HepG2 (cell line): ENCODE results near the gene XAB2. TPM values are rescaled to one million over a fixed set of nuclear protein-coding genes. Genes with fewer than 3 reads are reported as not detected.

Source experiments
- ATAC-seq: fragments of 200-7000 bp; cut with Tn5 transposase; 3 replicates; pipeline ENCODE4 v1.9.1; 2020; ENCODE audit warnings: mild to moderate bottlenecking, moderate library complexity
- BruUV-seq: library from RNA; stranded (reverse); fragments of 400-500 nt; replicated peaks from 2 replicates; lab custom pipeline; 2021; lab: Mats Ljungman, UMichigan
- CTCF ChIA-PET: fragments of 300-600 bp; formaldehyde crosslinking; extraction: SDS; loops from one replicate; lab custom pipeline; 2021; ENCODE audit warnings: low total read pairs, inconsistent platforms, low intra/inter-chr PET ratio; lab: Yijun Ruan, JAX
- POLR2A ChIA-PET: fragments of 350-600 bp; sonication (Branson Sonifier 250); formaldehyde crosslinking; loops from one replicate; lab custom pipeline; 2020; ENCODE audit warnings: antibody characterized with exemption, inconsistent platforms; lab: Yijun Ruan, JAX
- DNase-seq: peaks from one replicate; pipeline ENCODE4 v3.0.0-alpha.2; 2015; ENCODE audit warnings: low spot score
- FAIRE-seq: peaks from 3 replicates; lab custom pipeline; 2011; peaks lifted over from hg19 to GRCh38; lab: Jason Lieb, UNC
- H2AFZ ChIP-seq: one replicate; pipeline ENCODE4 v1.6.1; 2011; ENCODE audit warnings: low read length, inconsistent platforms
- H3K27ac ChIP-seq: fragments of 300-600 bp; 3 replicates; pipeline ENCODE4 v1.8.0; 2011; ENCODE audit warnings: mixed run types, mild to moderate bottlenecking, mixed read lengths, low read length, inconsistent platforms; ENCODE audit not compliant: insufficient read depth; ENCODE audit errors: extremely low read length
- H3K27me3 ChIP-seq, 2 experiments: fragments of 200-600 bp in 1 of 2; 2 replicates in 1 of 2; 3 replicates in 1 of 2; pipeline versions ENCODE4 v1.6.0 to v1.8.0; 2011; ENCODE audit warnings: low read length in 2 of 2, mild to moderate bottlenecking in 2 of 2, moderate library complexity in 2 of 2, inconsistent platforms in 1 of 2; ENCODE audit not compliant: insufficient read depth in 2 of 2, control insufficient read depth in 1 of 2
- H3K36me3 ChIP-seq, 2 experiments: fragments of 200-600 bp in 1 of 2; replicated peaks in 1 of 2; 2 replicates in 1 of 2; 3 replicates in 1 of 2; pipeline versions ENCODE4 v1.5.1 to v1.8.0; 2011; ENCODE audit warnings: low read length in 2 of 2, inconsistent platforms in 1 of 2; ENCODE audit not compliant: insufficient read depth in 2 of 2, control insufficient read depth in 1 of 2
- H3K4me1 ChIP-seq: 2 replicates; pipeline ENCODE4 v1.5.1; 2012; ENCODE audit warnings: low read length, inconsistent platforms; ENCODE audit not compliant: insufficient read depth
- H3K4me2 ChIP-seq: 2 replicates; pipeline ENCODE4 v1.6.0; 2011; ENCODE audit warnings: low read depth, low read length, inconsistent platforms
- H3K4me3 ChIP-seq, 3 experiments: fragments of 200-600 bp in 1 of 3; sonication (generic), shearing (Covaris generic) in 1 of 3; replicated peaks in 1 of 3; 2 replicates each; pipeline ENCODE4 v1.5.1; 2011 to 2016; ENCODE audit warnings: low read length in 3 of 3, inconsistent platforms in 2 of 3, low read depth in 2 of 3, mild to moderate bottlenecking in 2 of 3, control low read depth in 1 of 3, mixed read lengths in 1 of 3; ENCODE audit not compliant: insufficient read depth in 1 of 3
- H3K79me2 ChIP-seq: one replicate; pipeline ENCODE4 v1.6.1; 2011; ENCODE audit warnings: low read length, inconsistent platforms; ENCODE audit not compliant: insufficient read depth
- H3K9ac ChIP-seq: 2 replicates; pipeline ENCODE4 v1.6.0; 2011; ENCODE audit warnings: mild to moderate bottlenecking, low read depth, low read length, inconsistent platforms; ENCODE audit not compliant: insufficient read depth
- H3K9me3 ChIP-seq: 2 replicates; pipeline ENCODE4 v1.5.1; 2012; ENCODE audit warnings: mild to moderate bottlenecking, low read length
- H4K20me1 ChIP-seq: 2 replicates; pipeline ENCODE4 v1.6.0; 2011; ENCODE audit warnings: inconsistent platforms, mild to moderate bottlenecking, low read length, moderate library complexity; ENCODE audit not compliant: insufficient read depth
- FOSL2 ChIP-seq: sonication (generic); formaldehyde crosslinking; IDR thresholded peaks from 2 replicates; pipeline ENCODE4 v1.4.0; 2020; ENCODE audit warnings: missing genetic modification reagents
- GFI1 ChIP-seq: sonication (generic); formaldehyde crosslinking; IDR thresholded peaks from 2 replicates; pipeline ENCODE4 v1.5.0; 2020; ENCODE audit warnings: missing genetic modification reagents, mild to moderate bottlenecking, borderline replicate concordance
- MED13 ChIP-seq: sonication (generic); formaldehyde crosslinking; IDR thresholded peaks from 2 replicates; pipeline ENCODE4 v1.5.0; 2020; ENCODE audit warnings: missing genetic modification reagents
- NFYB ChIP-seq: sonication (generic); formaldehyde crosslinking; IDR thresholded peaks from 2 replicates; pipeline ENCODE4 v1.4.0; 2020; ENCODE audit warnings: missing genetic modification reagents
- RFX5 ChIP-seq: IDR thresholded peaks from 2 replicates; pipeline ENCODE4 v1.6.1; 2011; ENCODE audit warnings: low read depth, low read length, improper control_type of control experiment
- ZBTB43 ChIP-seq: sonication (generic); formaldehyde crosslinking; conservative IDR thresholded peaks from 2 replicates; pipeline ENCODE4 v1.4.0; 2020; ENCODE audit warnings: missing genetic modification reagents
- ZNF121 ChIP-seq: sonication (generic); formaldehyde crosslinking; IDR thresholded peaks from 2 replicates; pipeline ENCODE4 v1.5.0; 2020; ENCODE audit warnings: mild to moderate bottlenecking, missing genetic modification reagents
- ZNF775 ChIP-seq: sonication (generic); formaldehyde crosslinking; IDR thresholded peaks from 2 replicates; pipeline ENCODE4 v1.4.0; 2020; ENCODE audit warnings: missing genetic modification reagents, mild to moderate bottlenecking, moderate library complexity, borderline replicate concordance
- WGBS: methylation state at CpG from one replicate; pipeline ENCODE4 v1.1.6; 2017; ENCODE audit warnings: low lambda C conversion rate; 5-methylcytosine and 5-hydroxymethylcytosine counted together
- in situ Hi-C: cut with HindIII; loops from 2 replicates; pipeline ENCODE4 v1.10.0; 2017; ENCODE audit warnings: low pct_unique_long_range_greater_than_20kb; ENCODE audit not compliant: extremely low pct_ligation_motif_present
- intact Hi-C: fragments of 100-400 bp; cut with micrococcal nuclease; formaldehyde crosslinking; loops from one replicate; pipeline ENCODE4 v1.10.0; 2022; ENCODE audit not compliant: unreplicated experiment
- polyA plus RNA-seq, 8 experiments: library from polyadenylated mRNA; depleted of rRNA in 3 of 8; stranded (reverse) in 7 of 8; unstranded in 1 of 8; fragments of >200 nt; fragmentation: Illumina TruSeq in 4 of 8; extraction: Trizol in 4 of 8; gene quantifications; 2 replicates each; pipeline versions ENCODE4 v1.2.1 to v1.2.3, GENCODE V29; 2011 to 2016; ENCODE audit warnings: low read depth in 4 of 8, missing spikeins in 1 of 8, mixed read lengths in 1 of 8; ENCODE audit not compliant: insufficient read depth in 1 of 8
- total RNA-seq, 5 experiments: library from RNA; depleted of rRNA; stranded (reverse); fragments of >200 nt; fragmentation: Illumina TruSeq; extraction: Trizol; gene quantifications; 2 replicates each; pipeline ENCODE4 v1.2.3, GENCODE V29; 2016; ENCODE audit warnings: low read depth in 1 of 5

Gene XAB2
- total and polyA plus RNA-seq, 2 of the 13 experiments (the other 11 are each of a cell fraction or from before 2014, with no cell fraction given): 6.2 to 23.9 TPM

- Histone ChIP-seq H3K4me2 (no peak overlapping the region), H3K27me3 (peaks cover 0 to 3% of the 10 kb centered on the region in 2 experiments; a peak in 2 of 5 replicates), H3K4me1 (peaks cover 7% of the 10 kb centered on the region), H3K9ac (no peak overlapping the region), H3K4me3 (no peak overlapping the region), H3K36me3 (no peaks in the 10 kb centered on the region)
- CTCF ChIA-PET: no interaction called here
- no TSS peak for BruUV-seq
- TF ChIP-seq ZNF121 (0 out of 2 replicates have a peak, but pooled peaks have one; percentile 19), MED13 (CRISPR knock-in tag) (no peak), ZNF775 (CRISPR knock-in tag) (no peak)
- TF ChIP-seq, all 625 proteins: peak for 1
- H4K20me1 ChIP-seq: no peaks in the 10 kb centered on the region
- H3K79me2 ChIP-seq: no peaks in the 10 kb centered on the region
- FAIRE-seq: no peak
- POLR2A ChIA-PET: no interaction called here
- intact Hi-C loops (no loop called here), in situ Hi-C loops (no loop called here)
- no peaks in the 10 kb centered on the region for H3K9me3 ChIP-seq
- WGBS: 52% methylated on average over 8 of the region's 8 CpGs
- ATAC-seq: no peak
- H3K27ac ChIP-seq: no peak overlapping the region
- DNase-seq: no peak
- H2AFZ ChIP-seq: no peak overlapping the region
These were observed 32.6 kb upstream of the XAB2 start for GRCh38 chr19:7661744-7662538.

GRCh38 chr19:7658219-7658686, 28.9 kb upstream of the XAB2 start:
- intact Hi-C loops (no loop called here), in situ Hi-C loops (no loop called here)
- no peaks in the 10 kb centered on the region; a peak in 2 of 5 replicates for H3K27me3 ChIP-seq
- H3K27ac ChIP-seq: no peak overlapping the region
- H3K36me3 ChIP-seq: no peaks in the 10 kb centered on the region
- no peaks in the 10 kb centered on the region for H4K20me1 ChIP-seq
- ChIA-PET CTCF (no interaction called here), POLR2A (no interaction called here)
- H3K9ac ChIP-seq: no peak overlapping the region
- no peaks in the 10 kb centered on the region for H3K9me3 ChIP-seq
- no peak for DNase-seq
- ATAC-seq: no peak
- H3K4me2 ChIP-seq: no peak overlapping the region; the same call in 1 of the 2 replicates
- no peak overlapping the region for H3K4me3 ChIP-seq
- H2AFZ ChIP-seq: no peak overlapping the region
- no peaks in the 10 kb centered on the region for H3K79me2 ChIP-seq
- BruUV-seq: no TSS peak
- H3K4me1 ChIP-seq: peaks cover 10% of the 10 kb centered on the region
- TF ChIP-seq ZBTB43: no peak
- 0 out of 2 replicates have a peak, but pooled peaks have one; percentile 27 for TF ChIP-seq NFYB (CRISPR knock-in tag)
- TF ChIP-seq GFI1 (CRISPR knock-in tag): no peak
- 0 out of 2 replicates have a peak, but pooled peaks have one; percentile 30 for TF ChIP-seq RFX5
- no peak for TF ChIP-seq FOSL2 (CRISPR knock-in tag)
- no peak for FAIRE-seq
- WGBS: 16% methylated on average over 6 of the region's 9 CpGs
